HG02763 (cell line): ENCODE measurements around the gene SUN2.

ENCODE experiments used
- ATAC-seq: cut with Tn5 transposase; IDR thresholded peaks from one replicate; pipeline ENCODE4 v1.9.1; 2021; ENCODE audit warnings: mild to moderate bottlenecking, moderate library complexity; ENCODE audit not compliant: unreplicated experiment

The SUN2 gene

DNA sequence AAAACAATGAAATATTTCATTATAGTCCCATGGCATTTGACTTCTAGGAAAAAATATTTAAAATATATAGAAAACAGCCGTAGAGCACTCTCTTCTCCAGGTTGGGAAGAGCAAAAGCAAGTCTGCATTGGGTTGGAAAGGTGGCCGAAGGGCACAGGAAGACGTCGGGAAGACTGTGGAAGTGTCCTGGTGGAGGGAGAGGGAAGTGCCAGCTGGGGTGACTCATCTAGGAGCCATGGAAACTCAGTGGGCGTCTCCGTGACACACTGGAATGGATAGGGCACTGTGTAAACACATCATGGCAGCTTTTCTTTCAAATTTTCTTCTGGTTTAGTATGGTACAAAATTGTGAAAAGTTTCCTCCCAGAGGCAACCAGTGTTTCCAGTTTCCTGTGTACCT lies 37.4 kb downstream of the SUN2 start:
- ATAC-seq, result no peak

GRCh38 chr22:38717244-38717643 lies 38.6 kb downstream of the SUN2 start:
- ATAC-seq, result no peak

DNA sequence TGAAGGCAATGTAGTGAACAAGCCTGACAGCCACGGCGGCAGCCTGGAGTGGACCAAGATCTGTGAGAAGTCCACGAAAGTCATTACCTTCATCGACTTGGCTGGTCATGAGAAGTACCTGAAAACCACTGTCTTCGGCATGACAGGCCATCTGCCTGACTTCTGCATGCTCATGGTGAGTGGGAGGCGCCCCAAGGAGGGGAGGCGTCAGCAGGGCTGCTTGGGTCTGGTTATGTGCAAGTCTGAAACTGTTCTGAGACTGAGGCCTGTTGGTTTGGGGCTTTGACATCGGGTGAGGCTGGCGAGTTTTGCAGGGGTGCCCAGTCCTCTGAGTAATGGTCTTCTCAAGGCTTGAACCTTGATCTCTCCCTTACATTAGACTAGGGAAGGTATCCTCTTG lies 39.0 kb downstream of the SUN2 start:
- ATAC-seq, result no peak

- ATAC-seq, result no peak
Observed at GRCh38 chr22:38716271-38716670, 39.5 kb downstream of the SUN2 start.

DNA sequence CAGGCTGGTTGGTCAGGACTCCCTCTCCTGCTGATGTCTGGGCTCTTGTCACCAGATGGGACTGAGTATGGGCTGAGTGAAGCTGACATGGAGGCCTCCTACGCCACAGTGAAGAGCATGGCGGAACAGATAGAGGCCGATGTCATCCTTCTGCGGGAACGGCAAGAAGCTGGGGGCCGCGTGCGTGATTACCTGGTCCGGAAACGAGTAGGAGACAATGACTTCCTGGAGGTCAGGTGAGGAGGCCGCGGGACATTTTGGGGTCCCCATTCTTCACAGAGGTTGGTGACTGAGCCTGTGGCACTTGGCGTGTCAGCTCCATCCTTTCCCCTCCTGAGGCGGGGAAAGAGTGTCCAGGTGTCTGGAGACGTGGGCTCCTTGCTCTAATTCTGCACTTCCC lies 39.9 kb downstream of the SUN2 start:
- ATAC-seq, result no peak

DNA sequence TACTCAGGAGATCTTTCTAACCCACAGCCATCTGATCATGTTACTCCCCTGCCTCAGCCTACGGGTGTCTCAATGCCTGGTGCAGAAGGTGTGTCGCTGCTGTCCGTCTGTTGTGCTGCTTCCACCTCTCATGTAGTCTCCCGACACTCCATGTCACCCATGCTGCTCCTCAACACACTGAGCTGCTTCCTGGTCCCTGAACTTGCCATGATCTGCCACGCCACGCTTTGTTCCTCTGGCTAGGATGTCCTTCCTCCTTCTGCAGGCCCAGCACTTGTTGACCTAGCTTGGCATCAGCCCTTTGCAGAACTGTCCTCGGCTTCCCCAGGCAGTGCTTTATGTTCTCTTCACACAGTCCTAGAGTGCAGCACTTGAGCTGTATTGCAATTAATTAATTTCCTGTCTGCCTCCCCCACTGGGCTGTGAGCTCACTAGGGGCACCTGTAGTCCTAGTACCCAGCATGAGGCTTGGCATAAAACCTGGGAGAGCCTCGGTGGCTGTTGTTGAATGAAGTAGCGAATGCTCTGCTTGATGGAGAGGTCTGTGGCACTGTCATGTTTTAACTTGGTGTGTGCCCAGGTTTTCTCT lies 40.5 kb downstream of the SUN2 start:
- no peak for ATAC-seq

DNA sequence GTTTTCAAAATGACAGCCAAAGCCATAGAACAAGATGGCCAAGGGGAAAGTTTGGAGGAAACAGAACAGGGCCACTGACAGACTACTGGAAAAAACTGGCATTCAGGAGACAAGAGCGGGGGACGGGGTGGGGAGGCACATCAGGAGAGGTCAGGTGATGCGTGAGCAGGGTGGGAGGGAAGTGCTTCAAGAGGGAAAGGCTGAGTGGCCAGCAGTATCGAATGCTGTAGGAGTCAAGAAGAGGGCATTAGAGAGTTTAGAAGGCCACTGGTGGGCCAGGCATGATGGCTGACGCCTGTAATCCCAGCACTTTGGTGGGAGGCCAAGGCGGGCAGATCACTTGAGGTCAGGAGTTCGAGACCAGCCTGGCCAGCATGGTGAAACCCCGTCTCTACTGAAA lies 41.9 kb downstream of the SUN2 start:
- no peak for ATAC-seq

GRCh38 chr22:38712486-38713207 lies 43.2 kb downstream of the SUN2 start:
- ATAC-seq, result no peak

GRCh38 chr22:38710866-38711265 lies 44.9 kb downstream of the SUN2 start:
- no peak for ATAC-seq

- ATAC-seq, result no peak
Observed at GRCh38 chr22:38710351-38710750, 45.4 kb downstream of the SUN2 start.

DNA sequence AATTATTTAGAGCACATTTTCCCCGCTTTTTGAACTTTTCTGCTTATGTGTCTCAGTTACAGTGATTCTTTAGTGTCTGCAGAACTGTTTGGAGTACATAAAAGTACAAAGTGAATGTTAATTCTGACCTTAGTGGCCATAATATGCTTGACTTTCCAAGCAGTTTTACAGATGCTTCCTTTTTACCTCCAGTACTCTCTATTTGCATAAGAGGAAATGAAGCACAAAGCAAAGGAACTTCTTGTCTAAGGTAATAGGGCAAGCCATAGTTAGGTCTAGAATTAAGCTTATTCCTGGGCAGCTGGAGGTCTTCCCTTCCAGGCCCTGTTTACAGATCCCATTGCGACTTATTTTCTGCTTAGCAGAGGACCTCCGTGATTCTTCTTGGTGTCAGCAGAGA lies 46.5 kb downstream of the SUN2 start:
- ATAC-seq, result no peak

GRCh38 chr22:38707984-38708383 lies 47.8 kb downstream of the SUN2 start:
- ATAC-seq, result no peak

- no peak for ATAC-seq
Observed at GRCh38 chr22:38707346-38707745, 48.5 kb downstream of the SUN2 start.

DNA sequence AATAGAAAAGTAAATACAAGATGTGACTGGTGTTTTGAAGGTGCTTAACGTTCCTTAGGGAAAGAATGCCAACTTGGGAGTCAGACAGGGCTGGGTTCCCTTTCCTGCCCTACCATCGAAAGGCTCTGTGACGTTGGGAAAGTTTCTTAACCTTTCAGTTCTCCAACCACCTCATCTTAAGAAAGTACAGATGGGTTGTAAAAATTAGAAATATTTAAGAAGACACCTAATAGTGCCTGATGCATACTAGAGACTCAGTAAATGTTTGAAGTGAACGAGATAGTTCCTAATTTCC lies 49.0 kb downstream of the SUN2 start:
- ATAC-seq, result no peak

DNA sequence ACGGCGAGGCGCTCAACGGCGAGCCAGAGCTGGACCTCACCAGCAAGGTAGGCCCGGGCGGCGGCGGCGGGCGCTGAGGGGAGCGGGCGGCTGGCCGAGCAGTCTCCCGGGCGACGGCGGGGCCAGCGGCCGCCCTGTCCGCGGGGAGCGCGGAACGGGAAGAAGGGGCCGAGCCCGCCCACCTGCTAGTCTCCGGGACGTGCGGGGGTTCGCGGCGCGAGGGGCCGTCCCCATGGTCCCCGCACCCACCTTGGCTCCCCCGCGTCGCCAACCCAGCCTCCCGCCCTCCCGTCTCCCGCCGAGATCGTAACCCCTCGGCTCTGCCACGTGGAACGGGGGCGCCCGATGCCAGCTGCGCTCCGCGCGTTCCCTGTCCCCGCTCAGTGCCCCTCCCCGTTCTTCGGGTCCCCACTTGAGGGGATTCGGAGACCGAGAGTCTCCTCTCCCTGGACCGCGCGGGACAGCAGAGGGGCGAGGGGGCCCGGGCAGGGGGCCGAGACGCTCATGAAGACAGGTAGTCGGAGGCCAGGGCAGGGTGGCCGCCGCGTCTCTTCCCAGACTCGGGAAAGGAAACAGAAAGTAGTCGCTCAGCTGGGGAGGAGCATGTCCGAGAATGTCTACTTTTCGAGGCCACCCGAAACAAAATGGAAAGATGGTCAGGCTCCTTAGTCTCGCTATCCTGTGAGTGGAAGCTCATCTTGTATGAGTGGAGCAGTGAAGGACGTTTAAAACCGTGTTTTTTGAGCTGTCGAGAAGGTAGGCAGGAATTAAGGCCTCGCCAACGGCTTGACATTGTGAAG lies 49.5 kb downstream of the SUN2 start:
- peak; percentile 2 for ATAC-seq

DNA sequence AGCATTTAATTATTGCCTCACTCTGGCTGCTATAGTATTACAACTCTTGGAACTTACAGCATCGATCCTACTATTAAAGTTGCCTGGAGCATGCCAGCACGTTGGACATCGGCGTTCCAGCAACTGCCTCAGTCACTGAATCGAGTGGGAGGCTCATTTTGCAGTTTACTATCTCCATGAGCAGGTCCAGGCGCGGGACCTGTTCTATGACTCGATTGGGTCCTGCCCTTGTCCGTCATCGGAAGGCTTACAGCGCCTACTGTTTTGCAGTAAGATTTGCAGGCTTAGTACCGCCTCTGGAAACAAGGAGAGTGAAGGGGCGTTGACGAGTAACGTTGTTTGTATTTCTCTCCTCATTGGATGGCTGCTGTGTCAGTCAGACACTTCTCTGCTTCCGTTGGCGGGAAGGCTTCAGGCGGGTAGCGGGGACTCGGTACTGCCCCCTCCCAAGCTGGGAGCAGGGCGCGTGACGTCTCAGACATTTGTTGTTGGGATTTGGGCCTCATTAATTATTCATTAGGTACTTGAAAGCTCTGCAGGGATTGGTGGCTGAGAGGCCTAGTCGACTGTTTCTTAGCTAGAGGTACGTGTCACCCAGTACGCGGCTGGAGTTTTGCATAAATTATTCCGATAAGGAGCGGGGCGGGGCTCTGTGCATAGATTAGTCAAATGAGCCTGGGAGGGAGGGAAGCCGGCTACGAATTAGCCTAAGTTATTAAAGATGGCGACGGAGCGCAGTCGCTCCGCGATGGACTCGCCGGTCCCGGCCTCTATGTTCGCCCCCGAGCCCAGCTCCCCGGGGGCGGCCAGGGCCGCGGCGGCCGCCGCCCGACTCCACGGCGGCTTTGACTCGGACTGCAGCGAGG lies 50.3 kb downstream of the SUN2 start, which contains the start of gene GTPBP1:
Gene GTPBP1 (plus strand): TSS at position 710 of the 866 bp plus-strand sequence. CDS start 12 bp downstream, at position 722.
- ATAC-seq, result peak; percentile 71

DNA sequence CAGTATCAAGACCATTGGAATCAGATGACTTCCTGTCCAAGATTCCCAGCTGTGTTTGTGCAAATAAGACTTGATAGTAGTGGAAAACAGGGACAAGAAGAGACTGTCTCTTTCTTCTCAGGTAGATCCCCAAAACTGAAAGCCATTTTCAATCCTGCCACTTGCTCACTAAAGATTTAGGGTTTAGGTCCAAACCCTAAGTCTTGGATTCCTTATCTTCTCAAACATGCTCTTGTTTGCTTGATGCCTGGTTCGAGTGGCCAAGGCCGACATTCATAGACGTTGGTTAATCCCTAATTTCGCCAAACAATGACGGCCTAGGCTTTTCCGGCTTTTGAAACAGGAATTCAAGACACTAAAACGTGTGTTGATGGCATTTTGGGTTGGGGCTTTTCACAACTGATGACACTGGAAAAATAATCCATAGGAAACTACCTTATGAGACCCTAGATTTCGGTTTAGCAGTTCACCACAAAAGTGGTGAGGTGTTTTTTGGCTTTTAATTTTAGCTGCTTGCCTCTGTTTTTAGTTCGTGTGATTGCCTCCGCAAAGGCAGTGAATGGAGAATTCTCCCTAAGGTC lies 51.1 kb downstream of the SUN2 start:
- ATAC-seq, result no peak

DNA sequence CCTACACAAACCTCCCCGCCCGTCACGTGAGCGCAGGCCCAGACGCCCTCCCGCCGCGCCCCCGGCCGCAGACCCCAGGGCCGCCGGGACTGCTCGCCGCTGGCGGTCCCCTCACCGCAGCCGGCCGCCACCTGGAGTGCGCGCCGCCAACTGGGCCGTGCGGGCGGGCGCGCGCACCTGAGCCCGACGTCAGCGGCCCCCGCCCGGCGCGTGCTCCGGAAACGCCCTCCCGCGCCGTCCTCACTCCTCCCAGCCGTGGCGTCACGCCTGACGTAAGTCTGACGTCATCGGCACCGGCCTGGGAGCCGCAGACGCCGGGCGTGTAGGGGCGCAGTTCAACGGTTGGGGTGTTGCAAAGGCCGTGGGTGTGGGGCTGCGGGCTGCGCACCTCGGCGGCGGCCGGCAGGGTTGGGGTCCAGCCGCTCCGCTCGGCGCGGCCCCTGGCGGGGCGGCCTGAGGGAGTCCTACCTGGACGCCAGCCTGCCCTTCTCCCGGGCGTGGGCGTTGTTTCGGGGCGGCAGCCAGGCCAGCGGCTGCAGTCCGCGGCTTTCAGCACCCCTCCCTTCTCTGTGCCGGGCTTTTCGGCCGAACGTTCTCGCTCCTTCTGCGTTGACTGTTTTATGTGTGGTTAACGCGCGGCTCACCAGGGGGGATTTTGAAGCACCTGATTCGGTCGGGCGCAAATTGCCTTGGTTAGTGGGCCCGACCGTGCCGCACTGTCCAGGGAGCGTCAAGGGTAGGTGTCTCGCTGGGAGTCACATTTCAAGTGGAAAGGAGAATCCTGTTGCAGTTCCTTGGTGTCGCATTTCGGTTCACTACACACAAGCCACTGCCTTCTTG lies 54.8 kb downstream of the SUN2 start, which contains the start of gene JOSD1:
Gene JOSD1 (minus strand): TSS at position 155 of the 840 bp plus-strand sequence. CDS start 956 bp downstream, outside the sequence.
- peak; percentile 39 for ATAC-seq

- ATAC-seq, result no peak
Observed at GRCh38 chr22:38700270-38700788, 55.5 kb downstream of the SUN2 start.
